ENCODE results near the gene FSTL4. TPM values are rescaled to one million over a fixed set of nuclear protein-coding genes. Genes with fewer than 3 reads are reported as not detected.

Gene FSTL4
- total and polyA plus RNA-seq, 12 donors = 0.01 to 0.42 (median 0.38) TPM; not detected in 6

DNA sequence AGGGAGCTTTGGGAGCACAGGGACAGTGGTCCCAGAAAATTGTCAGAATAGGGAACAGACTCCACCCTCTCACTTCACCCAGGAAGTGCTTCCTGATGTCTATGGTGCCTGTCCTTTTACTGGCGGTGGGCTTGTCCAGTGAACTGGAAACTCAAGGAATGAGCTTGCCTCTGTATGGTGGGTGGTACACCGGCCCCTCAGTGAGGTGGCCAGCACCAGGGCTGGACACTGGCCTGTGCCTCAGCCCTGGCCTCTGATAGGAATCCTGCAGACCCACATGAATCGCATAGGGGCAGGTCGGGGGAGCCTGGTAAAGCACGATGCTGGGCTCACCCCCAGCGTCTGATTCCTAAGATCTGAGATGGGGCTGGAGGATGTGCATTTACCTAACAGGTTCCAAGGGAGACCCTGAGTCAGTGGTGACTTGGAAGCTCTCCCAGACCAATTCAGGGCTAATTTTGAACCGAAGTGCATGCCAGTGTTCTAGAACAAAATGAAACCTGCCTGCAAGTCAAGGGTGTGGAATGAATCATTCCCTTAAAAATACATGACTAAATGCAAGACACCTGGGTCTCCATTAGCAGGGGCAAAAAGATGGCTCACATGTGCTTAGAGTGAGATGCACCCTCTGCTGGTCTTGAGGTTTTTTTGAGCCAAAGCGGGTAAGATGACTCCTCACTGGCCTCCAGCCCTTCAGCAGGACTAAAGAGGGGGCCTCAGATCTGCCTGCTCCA is 382.2 kb downstream of the FSTL4 start:
- no peak for DNase-seq
- no peak overlapping the region for H3K4me3 ChIP-seq
- no peaks in the 10 kb centered on the region for H3K9me3 ChIP-seq
- no peaks in the 10 kb centered on the region for H3K36me3 ChIP-seq
- TF ChIP-seq, protein P1, sequence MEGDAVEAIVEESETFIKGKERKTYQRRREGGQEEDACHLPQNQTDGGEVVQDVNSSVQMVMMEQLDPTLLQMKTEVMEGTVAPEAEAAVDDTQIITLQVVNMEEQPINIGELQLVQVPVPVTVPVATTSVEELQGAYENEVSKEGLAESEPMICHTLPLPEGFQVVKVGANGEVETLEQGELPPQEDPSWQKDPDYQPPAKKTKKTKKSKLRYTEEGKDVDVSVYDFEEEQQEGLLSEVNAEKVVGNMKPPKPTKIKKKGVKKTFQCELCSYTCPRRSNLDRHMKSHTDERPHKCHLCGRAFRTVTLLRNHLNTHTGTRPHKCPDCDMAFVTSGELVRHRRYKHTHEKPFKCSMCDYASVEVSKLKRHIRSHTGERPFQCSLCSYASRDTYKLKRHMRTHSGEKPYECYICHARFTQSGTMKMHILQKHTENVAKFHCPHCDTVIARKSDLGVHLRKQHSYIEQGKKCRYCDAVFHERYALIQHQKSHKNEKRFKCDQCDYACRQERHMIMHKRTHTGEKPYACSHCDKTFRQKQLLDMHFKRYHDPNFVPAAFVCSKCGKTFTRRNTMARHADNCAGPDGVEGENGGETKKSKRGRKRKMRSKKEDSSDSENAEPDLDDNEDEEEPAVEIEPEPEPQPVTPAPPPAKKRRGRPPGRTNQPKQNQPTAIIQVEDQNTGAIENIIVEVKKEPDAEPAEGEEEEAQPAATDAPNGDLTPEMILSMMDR (IDR thresholded peaks at IDR 0.05) = no peak
- H3K27ac ChIP-seq = no peak overlapping the region
- H3K4me1 ChIP-seq = no peaks in the 10 kb centered on the region
- ATAC-seq = peak in 1 of 8 donors; percentile 24
- no peaks in the 10 kb centered on the region for H3K27me3 ChIP-seq
- intact Hi-C loops (cut with DNase I) = no loop called here
- 88 to 91% methylated on average over 8 of the region's 8 CpGs for WGBS, 2 donors

DNA sequence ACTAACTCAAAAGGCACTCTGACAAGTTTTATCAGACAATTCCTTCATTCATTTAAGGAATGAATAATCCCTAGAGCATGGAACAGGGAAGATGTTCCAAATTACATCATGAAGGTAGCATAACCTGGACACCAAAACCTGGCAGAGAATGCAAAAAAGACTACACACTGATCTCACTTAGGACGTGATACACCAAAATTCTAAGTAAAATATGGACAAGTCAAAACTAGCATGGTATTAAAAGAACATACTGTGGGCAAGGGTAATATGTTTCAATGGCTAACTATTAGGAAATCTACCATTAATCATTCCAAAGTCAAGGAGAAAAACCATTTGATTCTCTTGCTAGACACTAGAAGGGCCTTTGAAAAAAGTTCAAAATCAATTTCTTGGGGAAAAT is 384.0 kb downstream of the FSTL4 start:
- intact Hi-C loops (cut with DNase I) = no loop called here
- Histone ChIP-seq H3K36me3 (no peaks in the 10 kb centered on the region), H3K9me3 (no peaks in the 10 kb centered on the region), H3K4me3 (no peak overlapping the region), H3K4me1 (no peaks in the 10 kb centered on the region), H3K27ac (no peak overlapping the region), H3K27me3 (no peaks in the 10 kb centered on the region)
- TF ChIP-seq, protein P1 (IDR thresholded peaks at IDR 0.05) = no peak
- DNase-seq (no peak), ATAC-seq (no peak)
- WGBS, 2 donors = 70 to 75% methylated on average over 1 of the region's 1 CpG

DNA sequence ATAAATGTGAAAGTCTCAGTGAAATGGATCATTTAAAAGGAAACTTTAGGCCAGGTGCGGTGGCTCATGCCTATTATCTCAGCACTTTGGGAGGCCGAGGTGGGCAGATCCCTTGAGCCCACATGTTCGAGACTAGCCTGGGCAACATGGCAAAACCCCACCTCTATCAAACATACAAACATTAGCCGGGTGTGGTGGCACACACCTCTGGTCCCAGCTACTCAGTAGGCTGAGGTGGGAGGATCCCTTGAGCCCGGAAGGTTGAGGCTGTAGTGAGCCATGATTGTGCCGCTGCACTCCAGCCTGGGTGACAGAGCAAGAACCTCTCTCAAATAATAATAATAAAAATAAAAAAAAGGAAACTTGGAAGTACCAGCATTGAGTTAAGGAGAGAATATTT is 384.4 kb downstream of the FSTL4 start:
- TF ChIP-seq, protein P1 (IDR thresholded peaks at IDR 0.05) = no peak

DNA sequence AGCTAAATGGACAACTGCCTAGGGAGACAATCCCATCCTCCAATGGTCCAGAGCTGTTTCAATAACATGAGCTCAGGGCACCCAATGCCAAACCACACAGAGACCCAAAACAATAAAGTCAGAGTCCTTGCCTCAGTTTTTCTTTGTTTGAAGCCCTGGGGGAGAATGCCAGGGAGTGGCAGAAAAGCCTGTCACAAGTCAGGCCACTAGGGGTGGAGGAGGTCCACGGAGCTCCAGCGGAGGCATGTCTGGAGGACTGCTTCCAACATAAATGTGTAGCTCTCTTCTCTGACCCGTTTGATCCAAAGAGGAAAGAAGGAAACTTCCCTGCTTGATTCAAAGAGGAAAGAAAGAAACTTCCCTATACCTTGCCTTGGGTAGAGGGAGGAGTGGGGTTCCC is 385.3 kb downstream of the FSTL4 start:
- DNase-seq (no peak), ATAC-seq (no peak)
- H3K27ac ChIP-seq = no peak overlapping the region
- H3K9me3 ChIP-seq = no peaks in the 10 kb centered on the region
- no peaks in the 10 kb centered on the region for H3K4me1 ChIP-seq
- TF ChIP-seq, protein P1 (IDR thresholded peaks at IDR 0.05) = no peak
- 67 to 86% methylated on average over 3 of the region's 3 CpGs for WGBS, 2 donors
- H3K4me3 ChIP-seq = no peak overlapping the region
- H3K36me3 ChIP-seq = no peaks in the 10 kb centered on the region
- no peaks in the 10 kb centered on the region for H3K27me3 ChIP-seq
- intact Hi-C loops (cut with DNase I) = no loop called here

More for the DNA sequence above, 384.4 kb downstream of the FSTL4 start:
- Histone ChIP-seq H3K27me3 (no peaks in the 10 kb centered on the region), H3K9me3 (no peaks in the 10 kb centered on the region), H3K27ac (no peak overlapping the region), H3K4me3 (no peak overlapping the region), H3K4me1 (no peaks in the 10 kb centered on the region), H3K36me3 (no peaks in the 10 kb centered on the region)
- ATAC-seq (no peak), DNase-seq (no peak)
- WGBS, 2 donors = 85 to 90% methylated on average over 6 of the region's 6 CpGs
- intact Hi-C loops (cut with DNase I) = no loop called here

All from heart right ventricle (tissue), 16 donors.